Spinal cord (tissue), 10 donors: ENCODE data around the gene ADH7. TPM values are rescaled to one million over a fixed set of nuclear protein-coding genes. Genes with fewer than 3 reads are reported as not detected.
"Not testable (repeated sequence)": the region's sequence is repeated elsewhere in the genome, so short reads cannot be mapped to it uniquely, and the experiment has no call there.

Source experiments
- DNase-seq, 6 donors: peaks; one replicate each; pipeline versions ENCODE4 v3.0.0 to v3.0.0-alpha.2; 2013 to 2015; ENCODE audit warnings: low spot score in 6 of 6, low read depth in 4 of 6
- H3K27ac ChIP-seq: one replicate; pipeline ENCODE4 v1.5.1; 2013; ENCODE audit warnings: low read depth, low read length, control low read depth
- H3K27me3 ChIP-seq: one replicate; pipeline ENCODE4 v1.6.1; 2013; ENCODE audit warnings: low read length; ENCODE audit not compliant: control insufficient read depth, insufficient read depth
- H3K36me3 ChIP-seq: one replicate; pipeline ENCODE4 v1.6.1; 2013; ENCODE audit warnings: low read length; ENCODE audit not compliant: control insufficient read depth, insufficient read depth
- H3K4me1 ChIP-seq: one replicate; pipeline ENCODE4 v1.6.1; 2013; ENCODE audit warnings: low read length; ENCODE audit not compliant: control insufficient read depth, insufficient read depth
- H3K4me3 ChIP-seq: one replicate; pipeline ENCODE4 v1.5.1; 2013; ENCODE audit warnings: low read depth, low read length, control low read depth
- H3K9me3 ChIP-seq: one replicate; pipeline ENCODE4 v1.6.1; 2013; ENCODE audit warnings: low read length; ENCODE audit not compliant: control insufficient read depth, insufficient read depth
- WGBS: methylation state at CpG from one replicate; pipeline ENCODE4 v1.1.5; 2013; ENCODE audit warnings: missing lambda C conversion rate; ENCODE audit not compliant: insufficient coverage; 5-methylcytosine and 5-hydroxymethylcytosine counted together
- polyA plus RNA-seq, 2 donors: library from polyadenylated mRNA; unstranded; fragments of 120-200 nt; gene quantifications; one replicate each; pipeline ENCODE4 v1.2.1, GENCODE V29; 2013; ENCODE audit not compliant: insufficient read length in 2 of 2
- total RNA-seq, 2 donors: library from RNA; depleted of rRNA in 1 of 2; stranded (reverse); fragments of 120-200 nt in 1 of 2; fragments of >200 nt in 1 of 2; gene quantifications; one replicate each; pipeline versions ENCODE4 v1.2.3 to v1.2.4, GENCODE V29; 2013 to 2014
- donor health status: healthy.

The ADH7 gene
- total and polyA plus RNA-seq, 4 donors = not detected

DNA sequence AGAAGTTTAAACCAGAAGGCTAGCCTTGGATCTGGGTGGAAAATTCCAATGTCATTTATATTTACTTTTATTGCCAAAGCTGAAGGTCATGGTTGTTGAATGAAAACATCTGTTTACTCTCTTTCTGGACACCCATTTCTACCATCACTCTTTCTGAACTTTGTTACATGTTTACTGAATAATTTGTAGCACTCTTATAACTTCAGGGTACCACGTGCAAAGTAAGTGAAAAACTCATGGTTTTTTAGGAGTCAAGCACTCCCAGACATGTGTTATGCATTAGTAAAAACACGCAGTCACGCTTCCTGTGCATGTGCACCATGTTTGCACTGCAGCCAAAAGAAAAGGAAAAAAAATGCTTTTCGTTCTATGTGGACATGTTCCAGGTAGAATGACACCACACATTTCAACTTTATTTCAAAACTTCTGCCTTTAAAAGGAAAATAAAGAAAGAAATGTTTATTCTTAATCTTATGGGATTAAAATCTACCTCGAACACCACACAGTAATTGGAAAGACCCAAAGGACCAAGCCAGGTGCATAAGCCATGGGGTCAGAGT, 51.2 kb downstream of the ADH7 start:
- H3K27me3 ChIP-seq = no peaks in the 10 kb centered on the region
- no peaks in the 10 kb centered on the region for H3K4me1 ChIP-seq
- no peak overlapping the region for H3K4me3 ChIP-seq
- peak in 1 of 6 donors; percentile 29 for DNase-seq
- WGBS = 80% methylated on average over 3 of the region's 5 CpGs
- no peak overlapping the region for H3K27ac ChIP-seq
- H3K9me3 ChIP-seq = no peaks in the 10 kb centered on the region
- H3K36me3 ChIP-seq = no peaks in the 10 kb centered on the region

DNA sequence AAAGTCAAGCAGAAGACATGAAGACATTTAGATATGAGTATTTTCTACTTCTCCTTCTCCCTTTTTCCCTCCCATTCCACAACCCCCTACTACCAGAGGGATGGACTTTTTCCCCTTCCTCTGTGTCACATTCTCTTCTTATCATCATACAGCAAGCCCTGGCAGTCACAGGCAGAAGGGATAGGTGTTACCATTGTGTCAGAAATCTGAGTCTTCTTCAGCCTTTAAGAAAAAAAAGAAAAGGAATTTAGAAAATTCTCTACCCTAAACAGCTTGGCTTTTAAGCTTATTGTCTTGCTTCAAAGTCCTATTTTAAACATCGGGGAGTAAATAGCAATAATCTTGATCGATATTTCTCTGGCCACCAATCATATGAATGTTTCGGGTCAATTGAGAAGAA, 51.7 kb downstream of the ADH7 start:
- no peaks in the 10 kb centered on the region for H3K4me1 ChIP-seq
- no peak for DNase-seq
- H3K27ac ChIP-seq = peak overlapping the region; percentile 43
- no CpG with 5 or more reads among the region's 3 CpGs for WGBS
- H3K27me3 ChIP-seq = no peaks in the 10 kb centered on the region
- H3K4me3 ChIP-seq = no peak overlapping the region
- H3K36me3 ChIP-seq = no peaks in the 10 kb centered on the region
- no peaks in the 10 kb centered on the region for H3K9me3 ChIP-seq

DNA sequence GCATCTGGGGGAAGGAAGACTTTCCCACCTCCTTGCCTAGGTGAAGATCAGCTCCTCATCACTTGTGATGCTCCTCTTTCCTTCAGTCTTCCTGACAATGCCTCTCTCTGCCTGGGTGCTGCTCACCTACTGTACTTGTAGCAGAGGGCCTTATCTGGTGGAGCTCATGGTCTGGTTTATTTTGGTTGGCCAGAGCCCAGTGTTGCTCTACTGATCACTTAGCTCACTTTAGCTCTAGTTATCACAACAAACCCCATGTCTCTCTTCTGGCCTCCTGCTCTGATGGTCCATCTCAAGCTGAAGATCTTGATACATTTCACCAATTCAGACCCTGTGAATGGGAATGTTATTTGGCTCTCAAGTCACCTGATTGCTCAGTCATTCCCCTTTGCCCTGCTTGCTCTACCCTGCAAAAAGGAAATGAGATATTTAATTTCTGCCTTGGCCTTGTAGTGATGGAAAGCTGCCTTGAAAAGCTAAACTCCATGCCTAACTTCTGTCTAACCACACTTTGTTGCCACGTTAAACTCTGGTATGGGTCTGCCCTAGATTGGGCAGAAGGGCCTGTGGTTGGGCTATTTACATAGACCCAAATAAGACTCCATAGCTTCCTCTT, 52.3 kb downstream of the ADH7 start:
- H3K27me3 ChIP-seq = no peaks in the 10 kb centered on the region
- no peak overlapping the region for H3K27ac ChIP-seq
- DNase-seq = no peak
- H3K9me3 ChIP-seq = no peaks in the 10 kb centered on the region
- WGBS = no CpG with 5 or more reads among the region's 1 CpG
- H3K36me3 ChIP-seq = no peaks in the 10 kb centered on the region
- no peak overlapping the region for H3K4me3 ChIP-seq
- H3K4me1 ChIP-seq = no peaks in the 10 kb centered on the region

DNA sequence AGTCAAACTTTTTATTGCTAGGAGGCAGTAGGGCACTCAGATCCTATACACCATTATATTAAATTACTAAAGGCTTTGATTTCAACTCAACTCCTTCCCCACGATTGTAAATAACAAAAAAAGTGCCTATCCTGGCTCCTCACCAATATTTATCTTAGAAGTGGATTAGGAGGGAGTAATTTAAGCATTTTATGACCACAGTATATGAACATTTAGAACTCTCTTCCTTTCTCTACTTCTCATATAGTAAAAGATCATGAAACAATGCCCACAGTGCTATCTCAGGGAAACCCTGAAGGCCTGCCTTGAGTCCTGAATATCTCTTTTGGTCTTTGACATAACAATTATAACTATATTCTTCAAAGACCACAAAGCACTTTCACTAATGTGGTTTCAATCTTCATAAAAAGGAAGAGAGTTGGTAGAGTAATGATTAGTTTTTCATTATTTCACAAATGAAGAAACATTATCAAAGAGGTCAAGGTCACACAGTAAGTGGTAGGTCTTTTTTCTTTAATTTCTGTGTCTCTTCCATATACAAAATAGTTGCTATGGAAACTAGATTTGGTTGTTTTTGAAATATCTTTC, 53.5 kb downstream of the ADH7 start:
- no peaks in the 10 kb centered on the region for H3K4me1 ChIP-seq
- H3K4me3 ChIP-seq = no peak overlapping the region
- H3K27me3 ChIP-seq = no peaks in the 10 kb centered on the region
- H3K36me3 ChIP-seq = no peaks in the 10 kb centered on the region
- no peak overlapping the region for H3K27ac ChIP-seq
- H3K9me3 ChIP-seq = no peaks in the 10 kb centered on the region
- no CpG with 5 or more reads among the region's 1 CpG for WGBS
- no peak for DNase-seq

DNA sequence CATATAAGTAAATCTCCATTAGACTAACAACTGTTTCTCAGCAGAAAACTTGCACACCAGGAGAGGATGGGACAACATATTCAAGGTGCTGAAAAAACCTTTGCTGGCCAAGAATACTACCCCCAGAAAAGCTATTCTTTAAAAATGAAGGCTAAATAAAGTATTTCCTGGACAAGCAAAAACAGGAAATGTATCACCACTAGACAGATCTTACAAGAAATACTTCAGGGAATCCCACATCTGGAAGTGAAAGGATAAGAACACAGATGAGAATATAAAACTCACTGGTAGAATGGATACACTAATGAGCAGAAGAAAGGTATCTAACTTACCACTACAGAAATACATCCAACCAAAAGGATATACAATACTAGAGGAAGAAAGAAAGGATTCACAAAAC, 55.6 kb downstream of the ADH7 start:
- no peak overlapping the region for H3K27ac ChIP-seq
- H3K4me3 ChIP-seq = no peak overlapping the region
- H3K27me3 ChIP-seq = no peaks in the 10 kb centered on the region
- H3K36me3 ChIP-seq = no peaks in the 10 kb centered on the region
- H3K9me3 ChIP-seq = peaks cover 2% of the 10 kb centered on the region
- H3K4me1 ChIP-seq = no peaks in the 10 kb centered on the region
- no peak for DNase-seq

DNA sequence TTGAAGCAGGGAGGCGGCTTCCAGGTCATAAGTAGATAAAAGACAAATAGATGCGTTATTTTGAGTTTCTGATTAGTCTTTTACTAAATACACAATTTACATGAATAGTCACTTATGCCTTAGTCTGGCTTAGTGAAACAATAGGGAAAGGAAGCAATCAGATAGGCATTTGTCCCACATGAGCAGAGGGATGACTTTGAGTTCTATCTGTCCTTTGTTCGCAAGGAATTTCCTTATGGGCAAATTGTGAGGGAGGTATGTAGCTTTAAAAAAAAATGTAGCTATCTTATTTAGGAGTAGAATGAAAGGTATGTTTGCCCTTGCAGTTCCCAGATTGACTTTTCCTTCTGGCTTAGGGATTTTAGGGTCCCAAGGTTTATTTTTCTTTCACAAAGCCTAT, 56.3 kb downstream of the ADH7 start:
- Histone ChIP-seq H3K4me1 (no peaks in the 10 kb centered on the region), H3K27ac (no peak overlapping the region), H3K36me3 (no peaks in the 10 kb centered on the region), H3K27me3 (no peaks in the 10 kb centered on the region), H3K4me3 (no peak overlapping the region), H3K9me3 (peaks cover 2% of the 10 kb centered on the region)
- WGBS = 100% methylated on average over 1 of the region's 3 CpGs
- no peak for DNase-seq

DNA sequence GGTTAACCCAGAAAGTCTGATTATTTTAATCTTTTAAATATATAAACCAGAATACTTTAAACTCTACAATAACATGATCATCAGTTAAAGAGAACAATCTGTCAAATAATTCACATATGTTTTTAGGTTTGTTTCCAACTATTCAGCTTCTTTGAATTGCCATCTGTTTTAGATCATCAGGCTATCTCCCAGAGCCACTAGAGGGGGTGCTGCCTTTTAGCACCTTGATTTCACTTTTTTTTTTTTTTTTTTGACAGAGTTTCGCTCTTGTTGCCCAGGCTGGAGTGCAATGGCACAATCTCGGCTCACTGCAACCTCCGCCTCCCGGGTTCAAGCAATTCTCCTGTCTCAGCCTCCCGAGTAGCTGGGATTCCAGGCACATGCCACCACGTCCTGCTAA, 57.8 kb downstream of the ADH7 start:
- H3K9me3 ChIP-seq, H3K36me3 ChIP-seq, DNase-seq, H3K27ac ChIP-seq, H3K27me3 ChIP-seq, H3K4me3 ChIP-seq, H3K4me1 ChIP-seq: not testable (repeated sequence)
- no CpG with 5 or more reads among the region's 6 CpGs for WGBS

DNA sequence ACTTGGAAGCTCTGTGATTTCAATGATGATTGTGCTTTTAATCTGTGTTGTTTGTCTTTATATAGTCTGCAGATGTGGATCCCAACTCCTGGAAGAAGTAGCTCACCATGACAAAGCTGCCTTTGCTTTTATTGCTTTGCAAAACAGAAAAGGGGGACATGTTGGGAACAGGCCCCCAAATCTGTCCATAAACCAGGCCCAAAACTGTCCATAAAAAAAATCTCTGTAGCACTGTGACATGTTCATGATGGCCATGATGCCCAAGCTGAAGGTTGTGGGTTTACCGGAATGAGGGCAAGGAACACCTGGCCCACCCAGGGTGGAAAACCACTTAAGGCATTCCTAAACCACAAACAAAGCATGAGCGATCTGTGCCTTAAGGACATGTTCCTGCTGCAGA, 62.7 kb downstream of the ADH7 start:
- not testable (repeated sequence) for H3K4me1 ChIP-seq, H3K27me3 ChIP-seq, H3K4me3 ChIP-seq, H3K27ac ChIP-seq, DNase-seq, H3K9me3 ChIP-seq, H3K36me3 ChIP-seq
- 100% methylated on average over 1 of the region's 2 CpGs for WGBS

DNA sequence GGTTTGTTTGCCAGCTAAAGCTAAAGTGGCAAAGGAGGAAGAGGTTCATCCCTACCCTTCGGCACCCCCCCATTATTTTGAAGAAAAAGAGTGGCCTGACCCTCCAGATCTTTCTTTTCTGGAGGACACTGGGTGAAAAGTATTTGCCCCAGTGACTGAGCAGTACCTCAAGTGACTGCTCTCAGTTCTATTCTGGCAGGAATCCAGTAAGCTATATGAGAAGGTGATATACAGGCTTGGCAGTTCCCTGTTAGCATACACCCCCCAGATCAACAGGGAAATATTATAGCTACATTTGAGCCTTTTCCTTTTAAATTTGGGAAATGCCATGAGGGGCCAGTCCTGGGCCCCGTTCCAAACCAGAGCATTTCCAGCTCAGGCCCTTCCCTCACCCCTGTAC, 67.3 kb downstream of the ADH7 start:
- not testable (repeated sequence) for DNase-seq, H3K4me1 ChIP-seq, H3K27ac ChIP-seq, H3K27me3 ChIP-seq, H3K4me3 ChIP-seq, H3K36me3 ChIP-seq, H3K9me3 ChIP-seq
- no CpG with 5 or more reads among the region's 2 CpGs for WGBS

DNA sequence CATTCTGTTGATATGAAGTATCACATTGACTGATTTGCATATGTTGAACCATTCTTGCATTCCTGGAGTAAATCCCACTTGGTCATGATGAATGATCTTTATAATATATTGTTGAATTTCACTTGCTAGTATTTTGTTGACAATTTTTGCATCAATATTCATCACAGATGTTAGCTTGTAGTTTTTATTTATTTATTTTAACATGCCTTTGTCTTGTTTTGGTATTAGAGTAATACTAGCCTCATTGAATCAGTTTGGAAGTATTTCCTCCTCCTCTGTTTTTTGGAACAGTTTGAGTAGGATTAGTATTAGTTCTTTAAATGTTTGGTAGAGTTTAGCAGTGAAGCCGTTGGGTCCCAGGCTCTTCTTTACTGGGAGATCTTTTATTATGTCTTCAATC, 68.7 kb downstream of the ADH7 start:
- no peaks in the 10 kb centered on the region for H3K36me3 ChIP-seq
- no peaks in the 10 kb centered on the region for H3K27me3 ChIP-seq
- no peak overlapping the region for H3K27ac ChIP-seq
- no peaks in the 10 kb centered on the region for H3K9me3 ChIP-seq
- WGBS = no CpG with 5 or more reads among the region's 1 CpG
- no peak overlapping the region for H3K4me3 ChIP-seq
- no peaks in the 10 kb centered on the region for H3K4me1 ChIP-seq
- DNase-seq = no peak
